K562 (cell line): ENCODE data around the gene SYNE2. TPM values are rescaled to one million over a fixed set of nuclear protein-coding genes. Genes with fewer than 3 reads are reported as not detected.
A peak's percentile ranks its signal among the peaks of the same experiment; 100 is the strongest.

ENCODE experiments used
- ATAC-seq: fragments of 200-7000 bp; cut with Tn5 transposase; 3 replicates; pipeline ENCODE4 v1.9.1; 2020; ENCODE audit warnings: moderate library complexity
- BruUV-seq: library from RNA; stranded (reverse); fragments of 400-500 nt; replicated peaks from 2 replicates; lab custom pipeline; 2021; lab: Mats Ljungman, UMichigan
- CTCF ChIA-PET: fragments of 300-600 bp; formaldehyde crosslinking; extraction: SDS; loops from one replicate; lab custom pipeline; 2021; ENCODE audit warnings: low intra/inter-chr PET ratio; lab: Yijun Ruan, JAX
- POLR2A ChIA-PET: fragments of 300-600, 350-650 bp; sonication (Branson Sonifier 250); formaldehyde crosslinking; extraction: SDS; loops from one replicate; lab custom pipeline; 2021; ENCODE audit warnings: antibody characterized with exemption, inconsistent platforms; lab: Yijun Ruan, JAX
- DNase-seq, 4 experiments: peaks; one replicate each; pipeline versions ENCODE4 v3.0.0 to v3.0.0-alpha.2; 2011 to 2018; ENCODE audit warnings: low spot score in 3 of 4, mixed read lengths in 3 of 4; ENCODE audit errors: extremely low read depth in 1 of 4
- FAIRE-seq: peaks from 2 replicates; lab custom pipeline; 2011; peaks lifted over from hg19 to GRCh38; lab: Jason Lieb, UNC
- H2AFZ ChIP-seq: 2 replicates; pipeline ENCODE4 v1.6.0; 2011; ENCODE audit warnings: low read depth, low read length, control low read depth, inconsistent platforms
- H3K27ac ChIP-seq: fragments of 200-600 bp; 3 replicates; pipeline ENCODE4 v1.8.0; 2011; ENCODE audit warnings: low read depth, mild to moderate bottlenecking, control low read depth, inconsistent platforms, low read length, moderate library complexity, mixed read lengths; ENCODE audit errors: extremely low read depth
- H3K27me3 ChIP-seq, 2 experiments: fragments of 300-600 bp in 1 of 2; 2 replicates in 1 of 2; 3 replicates in 1 of 2; pipeline versions ENCODE4 v1.6.0 to v1.8.0; 2011; ENCODE audit warnings: inconsistent platforms in 2 of 2, low read length in 2 of 2, mild to moderate bottlenecking in 1 of 2, mixed read lengths in 1 of 2, moderate library complexity in 1 of 2; ENCODE audit not compliant: control insufficient read depth in 2 of 2, insufficient read depth in 2 of 2
- H3K36me3 ChIP-seq: fragments of 300-600 bp; 3 replicates; pipeline ENCODE4 v1.8.0; 2011; ENCODE audit warnings: mild to moderate bottlenecking, low read length, inconsistent platforms; ENCODE audit not compliant: control insufficient read depth, insufficient read depth
- H3K4me1 ChIP-seq, 2 experiments: fragments of 200-600 bp in 1 of 2; replicated peaks in 1 of 2; 2 replicates in 1 of 2; 3 replicates in 1 of 2; pipeline versions ENCODE4 v1.5.1 to v1.8.0; 2011; ENCODE audit warnings: inconsistent platforms in 2 of 2, low read length in 2 of 2, mild to moderate bottlenecking in 1 of 2, mixed read lengths in 1 of 2, moderate library complexity in 1 of 2; ENCODE audit not compliant: control insufficient read depth in 2 of 2, insufficient read depth in 2 of 2
- H3K4me2 ChIP-seq: 2 replicates; pipeline ENCODE4 v1.6.1; 2011; ENCODE audit warnings: low read length, control low read depth, inconsistent platforms, mixed read lengths; ENCODE audit not compliant: insufficient read depth
- H3K4me3 ChIP-seq: fragments of 200-600 bp; sonication (generic), shearing (Covaris generic); 2 replicates; pipeline ENCODE4 v1.5.1; 2016; ENCODE audit warnings: control low read depth, inconsistent platforms
- H3K79me2 ChIP-seq: fragments of 200-600 bp; 3 replicates; pipeline ENCODE4 v1.8.0; 2011; ENCODE audit warnings: low read length, inconsistent platforms; ENCODE audit not compliant: control insufficient read depth, insufficient read depth
- H3K9ac ChIP-seq, 2 experiments: 2 replicates each; pipeline versions ENCODE4 v1.6.0 to v1.6.1; 2011; ENCODE audit warnings: low read depth in 2 of 2, low read length in 2 of 2, control low read depth in 1 of 2, inconsistent platforms in 1 of 2, mild to moderate bottlenecking in 1 of 2, mixed read lengths in 1 of 2; ENCODE audit not compliant: insufficient read depth in 1 of 2
- H3K9me1 ChIP-seq: one replicate; pipeline ENCODE4 v1.6.0; 2011; ENCODE audit warnings: inconsistent platforms, mild to moderate bottlenecking, low read length, moderate library complexity; ENCODE audit not compliant: control insufficient read depth, insufficient read depth
- H3K9me3 ChIP-seq: replicated peaks from 2 replicates; pipeline ENCODE4 v1.5.1; 2011; ENCODE audit warnings: low read depth, low read length, inconsistent platforms; ENCODE audit not compliant: control insufficient read depth, insufficient read depth
- H4K20me1 ChIP-seq: replicated peaks from 2 replicates; pipeline ENCODE4 v1.6.1; 2011; ENCODE audit warnings: low read length, inconsistent platforms, mixed read lengths; ENCODE audit not compliant: control insufficient read depth, insufficient read depth
- CREB1 ChIP-seq, 2 experiments: sonication (generic) in 1 of 2; formaldehyde crosslinking in 1 of 2; IDR thresholded peaks; 2 replicates each; pipeline versions ENCODE4 v1.6.1 to v1.8.0; 2012 to 2022; ENCODE audit warnings: inconsistent platforms in 1 of 2, mild to moderate bottlenecking in 1 of 2, missing genetic modification reagents in 1 of 2, moderate library complexity in 1 of 2
- KHSRP ChIP-seq: fragments of 450-650 bp; IDR thresholded peaks from 2 replicates; pipeline ENCODE4 v1.6.1; 2017
- MYNN ChIP-seq, 2 experiments: sonication (generic); formaldehyde crosslinking in 1 of 2; IDR thresholded peaks; 2 replicates each; pipeline versions ENCODE4 v1.5.0 to v1.6.1; 2016 to 2020; ENCODE audit warnings: antibody characterized with exemption in 1 of 2, missing genetic modification reagents in 1 of 2
- PML ChIP-seq: IDR thresholded peaks from 2 replicates; pipeline ENCODE4 v1.6.1; 2012; ENCODE audit warnings: low read length, inconsistent platforms
- POU5F1 ChIP-seq: fragments of 150-350 bp; IDR thresholded peaks from 2 replicates; pipeline ENCODE4 v1.6.1; 2014; ENCODE audit warnings: borderline replicate concordance, low read length, low read depth, mild to moderate bottlenecking; ENCODE audit not compliant: partially characterized antibody
- SMARCA5 ChIP-seq: fragments of 450-650 bp; IDR thresholded peaks from 2 replicates; pipeline ENCODE4 v1.6.1; 2016
- SP2 ChIP-seq: IDR thresholded peaks from 2 replicates; pipeline ENCODE4 v1.6.1; 2011; ENCODE audit warnings: mild to moderate bottlenecking, low read depth, low read length, moderate library complexity; ENCODE audit not compliant: poor library complexity, severe bottlenecking; ENCODE audit errors: extremely low read depth
- ZNF408 ChIP-seq: fragments of 250-450 bp; sonication (Bioruptor Pico); IDR thresholded peaks from 2 replicates; pipeline ENCODE4 v1.4.0; 2020; ENCODE audit warnings: low read depth, mild to moderate bottlenecking, moderate library complexity
- ZNF589 ChIP-seq: fragments of 200-800 bp; sonication (Bioruptor generic); IDR thresholded peaks from 2 replicates; pipeline ENCODE4 v1.6.1; 2016; ENCODE audit warnings: low read depth, missing genetic modification characterization, missing compliant biosample characterization
- WGBS: fragments of 100-300 bp; shearing (Covaris generic); methylation state at CpG from one replicate; pipeline ENCODE4 v1.1.6; 2016; ENCODE audit warnings: low coverage, mixed read lengths; ENCODE audit not compliant: insufficient coverage; ENCODE audit errors: missing lambda C conversion rate; 5-methylcytosine and 5-hydroxymethylcytosine counted together
- in situ Hi-C: fragments of 300-500 bp; cut with MboI; formaldehyde crosslinking; loops from 4 replicates; pipeline ENCODE4 v1.15.0; 2018; ENCODE audit warnings: inconsistent platforms, mixed read lengths
- intact Hi-C: fragments of 100-400 bp; cut with micrococcal nuclease; formaldehyde crosslinking; loops from 2 replicates; pipeline ENCODE4 v1.14.2; 2022
- polyA plus RNA-seq, 8 experiments: library from polyadenylated mRNA; depleted of rRNA in 4 of 8; stranded (reverse) in 5 of 8; unstranded in 3 of 8; fragments of >200 nt; fragmentation: Nextera tagmentation in 2 of 8; fragmentation: Illumina TruSeq in 1 of 8; extraction: Ambion mirVana in 2 of 8; extraction: Trizol in 1 of 8; gene quantifications; 2 replicates each; pipeline versions ENCODE4 v1.2.1 to v1.2.3, GENCODE V29; 2011 to 2014; ENCODE audit warnings: inconsistent platforms in 1 of 8, missing spikeins in 1 of 8
- total RNA-seq, 7 experiments: library from RNA; depleted of rRNA in 6 of 7; stranded (reverse); fragments of >200 nt in 6 of 7; fragmentation: Illumina TruSeq in 2 of 7; extraction: Trizol in 2 of 7; gene quantifications; 2 replicates each; pipeline versions ENCODE4 v1.2.1 to v1.2.3, GENCODE V29; 2011 to 2021; ENCODE audit warnings: low replicate concordance in 1 of 7
- TF ChIP-seq, protein P1 (sequence below), 3 experiments: IDR thresholded peaks in 2 of 3; conservative IDR thresholded peaks in 1 of 3; 2 replicates each; pipeline ENCODE4 v1.5.1; 2011 to 2012; ENCODE audit warnings: low read length in 3 of 3, mild to moderate bottlenecking in 3 of 3, control low read depth in 2 of 3, improper control_type of control experiment in 1 of 3, inconsistent platforms in 1 of 3, low read depth in 1 of 3, mixed read lengths in 1 of 3, moderate library complexity in 1 of 3; ENCODE audit not compliant: insufficient read depth in 2 of 3
- TF ChIP-seq, protein P2 (sequence below): IDR thresholded peaks from 2 replicates; pipeline ENCODE4 v1.6.1; 2014; ENCODE audit warnings: antibody characterized with exemption
- TF ChIP-seq, protein P3 (sequence below): fragments of 150-350 bp; conservative IDR thresholded peaks from 2 replicates; pipeline ENCODE4 v1.6.1; 2014; ENCODE audit warnings: low read length

SYNE2 gene
- total and polyA plus RNA-seq, 9 of the 15 experiments (the other 6 are each of a cell fraction or from before 2014, with no cell fraction given) = 0.06 to 0.53 (median 0.11) TPM

DNA sequence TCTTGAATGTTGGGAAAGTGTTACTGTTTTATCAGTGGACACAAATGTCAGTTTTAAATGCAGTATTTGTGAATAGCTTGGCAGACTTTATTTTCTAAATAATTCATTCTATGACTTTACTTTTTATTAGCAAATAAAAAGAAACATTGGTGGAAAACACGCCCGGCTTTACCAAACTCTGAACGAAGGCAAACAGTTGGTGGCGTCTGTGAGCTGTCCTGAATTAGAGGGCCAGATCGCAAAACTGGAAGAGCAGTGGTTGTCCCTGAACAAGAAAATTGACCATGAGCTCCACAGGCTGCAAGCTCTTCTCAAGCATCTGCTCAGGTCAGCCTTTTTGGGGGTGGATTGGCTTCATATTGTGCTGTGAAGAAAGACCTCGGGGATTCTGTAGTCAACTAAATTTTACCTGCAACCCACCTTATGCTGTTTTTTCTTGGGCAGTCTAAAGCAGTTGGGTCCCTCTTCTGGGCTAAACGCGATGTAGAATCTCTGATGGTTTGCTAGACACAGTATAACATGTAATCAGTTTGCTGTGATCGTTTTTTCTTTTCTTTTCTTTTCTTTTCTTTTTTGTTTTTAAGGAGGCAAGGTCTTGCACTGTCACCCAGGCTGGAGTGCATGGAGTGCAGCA, 285.0 kb downstream of the SYNE2 start (continued):
- TF ChIP-seq, protein P1, sequence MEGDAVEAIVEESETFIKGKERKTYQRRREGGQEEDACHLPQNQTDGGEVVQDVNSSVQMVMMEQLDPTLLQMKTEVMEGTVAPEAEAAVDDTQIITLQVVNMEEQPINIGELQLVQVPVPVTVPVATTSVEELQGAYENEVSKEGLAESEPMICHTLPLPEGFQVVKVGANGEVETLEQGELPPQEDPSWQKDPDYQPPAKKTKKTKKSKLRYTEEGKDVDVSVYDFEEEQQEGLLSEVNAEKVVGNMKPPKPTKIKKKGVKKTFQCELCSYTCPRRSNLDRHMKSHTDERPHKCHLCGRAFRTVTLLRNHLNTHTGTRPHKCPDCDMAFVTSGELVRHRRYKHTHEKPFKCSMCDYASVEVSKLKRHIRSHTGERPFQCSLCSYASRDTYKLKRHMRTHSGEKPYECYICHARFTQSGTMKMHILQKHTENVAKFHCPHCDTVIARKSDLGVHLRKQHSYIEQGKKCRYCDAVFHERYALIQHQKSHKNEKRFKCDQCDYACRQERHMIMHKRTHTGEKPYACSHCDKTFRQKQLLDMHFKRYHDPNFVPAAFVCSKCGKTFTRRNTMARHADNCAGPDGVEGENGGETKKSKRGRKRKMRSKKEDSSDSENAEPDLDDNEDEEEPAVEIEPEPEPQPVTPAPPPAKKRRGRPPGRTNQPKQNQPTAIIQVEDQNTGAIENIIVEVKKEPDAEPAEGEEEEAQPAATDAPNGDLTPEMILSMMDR (IDR thresholded peaks at IDR 0.05 in 2 of 3, conservative IDR thresholded peaks at IDR 0.05 in 1 of 3; ENCODE audit: insufficient read depth in 2 of 3, low read depth in 1 of 3, low read length in 3 of 3) = peak; percentile 36 to 57 (median 52); a peak in 5 of 6 replicates

DNA sequence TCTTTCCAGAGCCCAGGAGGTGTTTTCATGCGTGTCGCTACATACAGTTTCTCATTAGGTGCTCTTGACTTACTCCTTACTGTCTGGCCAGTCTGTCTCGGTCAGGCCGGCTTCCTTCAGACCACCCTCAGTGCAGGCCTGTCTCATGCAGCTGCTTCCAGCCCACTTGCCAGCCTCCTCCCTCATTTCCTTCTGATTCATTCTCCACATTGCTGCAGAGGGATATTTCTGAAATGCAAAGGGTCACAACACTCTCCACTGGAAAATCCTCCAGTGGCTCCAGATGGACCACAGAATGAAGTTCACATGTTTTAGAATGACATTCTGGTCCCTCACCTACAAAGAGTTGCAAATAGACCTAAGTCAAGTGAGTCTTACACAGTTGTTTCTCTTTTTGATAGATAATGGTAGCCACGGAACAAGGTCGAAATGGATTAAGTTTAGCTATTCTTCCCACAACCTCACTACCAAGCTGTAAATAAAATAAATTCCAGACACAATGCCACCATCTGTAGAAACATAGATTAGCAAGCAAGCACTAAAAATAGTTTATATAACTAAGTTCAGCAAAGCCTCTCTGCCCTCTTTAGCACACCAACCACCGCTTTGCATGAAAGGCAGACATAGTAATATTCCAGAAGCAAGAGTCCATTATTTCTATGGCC, 294.5 kb downstream of the SYNE2 start:
- in situ Hi-C loops = no loop called here
- intact Hi-C loops = no loop called here
- CTCF ChIA-PET = interaction anchor here (0.6 kb wide), 1 partner anchor 52 kb away, joined by 3 read pairs; no protein-coding TSS in a partner anchor
- DNase-seq (no peak), FAIRE-seq (no peak), ATAC-seq (peak; percentile 32; the same call in 2 of the 3 replicates)
- no peak overlapping the region for H3K4me2 ChIP-seq
- 10% methylated on average over 7 of the region's 7 CpGs for WGBS
- no peaks in the 10 kb centered on the region for H3K36me3 ChIP-seq
- no peaks in the 10 kb centered on the region for H3K4me1 ChIP-seq
- H3K27me3 ChIP-seq = peaks cover 5 to 9% of the 10 kb centered on the region in 2 experiments
- no TSS peak for BruUV-seq
- H3K79me2 ChIP-seq = no peaks in the 10 kb centered on the region
- POLR2A ChIA-PET = no interaction called here
- no peaks in the 10 kb centered on the region for H3K9me1 ChIP-seq
- no peaks in the 10 kb centered on the region for H4K20me1 ChIP-seq
- no peak overlapping the region for H3K9ac ChIP-seq
- H3K9me3 ChIP-seq = no peaks in the 10 kb centered on the region
- H3K4me3 ChIP-seq = no peak overlapping the region
- no peak overlapping the region for H2AFZ ChIP-seq
- no peak overlapping the region for H3K27ac ChIP-seq
- TF ChIP-seq KHSRP (no peak), MYNN (IDR thresholded peaks at IDR 0.05) (no peak), MYNN (CRISPR knock-in tag; IDR thresholded peaks at IDR 0.05) (no peak), PML (no peak), CREB1 (IDR thresholded peaks at IDR 0.05) (no peak), CREB1 (CRISPR knock-in tag; IDR thresholded peaks at IDR 0.05) (no peak), POU5F1 (no peak), SMARCA5 (no peak), SP2 (no peak), ZNF589 (CRISPR knock-in tag) (no peak), ZNF408 (no peak)
- TF ChIP-seq, protein P2, sequence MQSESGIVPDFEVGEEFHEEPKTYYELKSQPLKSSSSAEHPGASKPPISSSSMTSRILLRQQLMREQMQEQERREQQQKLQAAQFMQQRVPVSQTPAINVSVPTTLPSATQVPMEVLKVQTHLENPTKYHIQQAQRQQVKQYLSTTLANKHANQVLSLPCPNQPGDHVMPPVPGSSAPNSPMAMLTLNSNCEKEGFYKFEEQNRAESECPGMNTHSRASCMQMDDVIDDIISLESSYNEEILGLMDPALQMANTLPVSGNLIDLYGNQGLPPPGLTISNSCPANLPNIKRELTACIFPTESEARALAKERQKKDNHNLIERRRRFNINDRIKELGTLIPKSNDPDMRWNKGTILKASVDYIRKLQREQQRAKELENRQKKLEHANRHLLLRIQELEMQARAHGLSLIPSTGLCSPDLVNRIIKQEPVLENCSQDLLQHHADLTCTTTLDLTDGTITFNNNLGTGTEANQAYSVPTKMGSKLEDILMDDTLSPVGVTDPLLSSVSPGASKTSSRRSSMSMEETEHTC = no peak
- TF ChIP-seq, protein P3, sequence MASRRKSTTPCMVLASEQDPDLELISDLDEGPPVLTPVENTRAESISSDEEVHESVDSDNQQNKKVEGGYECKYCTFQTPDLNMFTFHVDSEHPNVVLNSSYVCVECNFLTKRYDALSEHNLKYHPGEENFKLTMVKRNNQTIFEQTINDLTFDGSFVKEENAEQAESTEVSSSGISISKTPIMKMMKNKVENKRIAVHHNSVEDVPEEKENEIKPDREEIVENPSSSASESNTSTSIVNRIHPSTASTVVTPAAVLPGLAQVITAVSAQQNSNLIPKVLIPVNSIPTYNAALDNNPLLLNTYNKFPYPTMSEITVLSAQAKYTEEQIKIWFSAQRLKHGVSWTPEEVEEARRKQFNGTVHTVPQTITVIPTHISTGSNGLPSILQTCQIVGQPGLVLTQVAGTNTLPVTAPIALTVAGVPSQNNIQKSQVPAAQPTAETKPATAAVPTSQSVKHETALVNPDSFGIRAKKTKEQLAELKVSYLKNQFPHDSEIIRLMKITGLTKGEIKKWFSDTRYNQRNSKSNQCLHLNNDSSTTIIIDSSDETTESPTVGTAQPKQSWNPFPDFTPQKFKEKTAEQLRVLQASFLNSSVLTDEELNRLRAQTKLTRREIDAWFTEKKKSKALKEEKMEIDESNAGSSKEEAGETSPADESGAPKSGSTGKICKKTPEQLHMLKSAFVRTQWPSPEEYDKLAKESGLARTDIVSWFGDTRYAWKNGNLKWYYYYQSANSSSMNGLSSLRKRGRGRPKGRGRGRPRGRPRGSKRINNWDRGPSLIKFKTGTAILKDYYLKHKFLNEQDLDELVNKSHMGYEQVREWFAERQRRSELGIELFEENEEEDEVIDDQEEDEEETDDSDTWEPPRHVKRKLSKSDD = no peak
